Measurements from ENCODE around the gene MYOG. TPM values are rescaled to one million over a fixed set of nuclear protein-coding genes. Genes with fewer than 3 reads are reported as not detected.

MYOG gene
- total and polyA plus RNA-seq, 2 of the 4 experiments (the other 2 are of a cell fraction), result not detected

DNA sequence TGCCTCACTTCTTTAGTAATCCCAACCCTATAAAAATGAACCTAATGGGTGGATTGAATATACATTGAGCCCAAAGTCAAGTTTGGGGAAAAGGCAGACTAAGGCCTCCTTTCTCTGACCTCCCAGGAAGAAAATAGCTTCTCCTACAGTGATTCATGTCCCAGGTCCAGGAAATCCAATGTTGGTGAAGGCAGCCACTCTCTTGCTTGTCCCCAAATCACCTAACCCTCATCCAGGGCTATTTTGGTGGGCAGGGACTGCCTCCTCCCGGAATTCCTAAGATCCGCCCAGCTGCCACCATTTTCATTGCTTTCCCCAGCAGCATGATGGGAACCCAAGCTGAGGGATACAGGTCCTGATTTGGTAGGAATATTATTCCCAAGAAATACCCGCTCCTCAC, 8.4 kb downstream of the MYOG start:
- no peak overlapping the region for H2BK5ac ChIP-seq (ENCODE audit: low read depth, low read length, poor library complexity, severe bottlenecking)
- DNase-seq, result no peak
- H2AK5ac ChIP-seq (ENCODE audit: low read depth, low read length), result no peak overlapping the region
- no peak overlapping the region for H3K4me3 ChIP-seq (ENCODE audit: insufficient read depth, low read depth, low read length)
- no peak overlapping the region for H4K5ac ChIP-seq (ENCODE audit: low read depth, low read length)
- in situ Hi-C loops (cut with MboI; ENCODE audit: low sequenced_read_pairs), result no loop called here
- BruUV-seq (replicated peaks), result no TSS peak
- H4K91ac ChIP-seq (ENCODE audit: insufficient read depth, low read depth, low read length), result no peak overlapping the region
- H3K4me1 ChIP-seq (ENCODE audit: control insufficient read depth, insufficient read depth, low read length), result no peaks in the 10 kb centered on the region
- H3K14ac ChIP-seq (replicated peaks; ENCODE audit: low read depth, low read length), result no peak overlapping the region
- H2BK20ac ChIP-seq (ENCODE audit: low read depth, low read length), result no peak overlapping the region
- intact Hi-C loops (cut with micrococcal nuclease), result no loop called here
- TF ChIP-seq NFE2L2 (IDR thresholded peaks at IDR 0.05; ENCODE audit: low read depth, low read length), result no peak
- no peak for TF ChIP-seq RCOR1 (IDR thresholded peaks at IDR 0.05; ENCODE audit: insufficient replicate concordance, low read length)
- TF ChIP-seq BHLHE40 (IDR thresholded peaks at IDR 0.05; ENCODE audit: low read depth, low read length), result no peak
- no peak overlapping the region for H3K18ac ChIP-seq (ENCODE audit: low read depth, low read length)
- H2BK120ac ChIP-seq (ENCODE audit: low read depth, low read length), result no peak overlapping the region
- no peak overlapping the region for H2AK9ac ChIP-seq (replicated peaks; ENCODE audit: low read depth, low read length, poor library complexity)
- H3K9me3 ChIP-seq (ENCODE audit: control insufficient read depth, insufficient read depth, low read length), result no peaks in the 10 kb centered on the region
- no peak overlapping the region for H3K23ac ChIP-seq (ENCODE audit: low read depth, low read length)
- H3K27me3 ChIP-seq (ENCODE audit: control insufficient read depth, insufficient read depth, low read length), result peaks cover 41% of the 10 kb centered on the region; the same call in 1 of the 2 replicates
- no peak overlapping the region for H2AFZ ChIP-seq (replicated peaks; ENCODE audit: low read length, poor library complexity)
- H4K20me1 ChIP-seq (ENCODE audit: insufficient read depth, low read length), result no peaks in the 10 kb centered on the region
- dilution Hi-C loops (cut with HindIII; ENCODE audit: low sequenced_read_pairs, unreplicated experiment), result no loop called here
- H3K9ac ChIP-seq (ENCODE audit: low read depth, low read length), result no peak overlapping the region
- CTCF ChIA-PET, result interaction anchor here (0.9 kb wide), 1 partner anchor 38 kb away, joined by 3 read pairs; no protein-coding TSS in a partner anchor
- H3K79me1 ChIP-seq (ENCODE audit: low read depth in 1 of 2, low read length in 2 of 2), result no peaks in the 10 kb centered on the region
- ATAC-seq (ENCODE audit: low read depth), result no peak
- H3K56ac ChIP-seq (ENCODE audit: extremely low read depth, insufficient read depth, low read length), result no peak overlapping the region
- WGBS, 2 experiments (ENCODE audit: extremely low coverage in 2 of 2, insufficient read length in 1 of 2), result no CpG with 5 or more reads among the region's 3 CpGs
- no peak overlapping the region for H3K4ac ChIP-seq (ENCODE audit: low read depth, low read length)
- no peaks in the 10 kb centered on the region for H3K9me1 ChIP-seq (ENCODE audit: insufficient read depth, low read length)
- H3K4me2 ChIP-seq (ENCODE audit: low read depth, low read length), result no peak overlapping the region
- peaks cover 6% of the 10 kb centered on the region for H3K36me3 ChIP-seq (ENCODE audit: control insufficient read depth, insufficient read depth, low read length)
- POLR2A ChIA-PET (ENCODE audit: unreplicated experiment), result no interaction called here
- no peak overlapping the region for H3K27ac ChIP-seq (ENCODE audit: insufficient read depth, low read length)
- no peak overlapping the region for H2BK15ac ChIP-seq (ENCODE audit: low read depth, low read length)
- no peak overlapping the region for H4K8ac ChIP-seq (ENCODE audit: low read depth in 2 of 2, low read length in 2 of 2)

All from IMR-90 (cell line).